Prostate gland (tissue), 2 donors: ENCODE results near the gene ADGRG3. TPM values are rescaled to one million over a fixed set of nuclear protein-coding genes. Genes with fewer than 3 reads are reported as not detected.

Experiments used
- DNase-seq: peaks from one replicate; pipeline ENCODE4 v3.0.0-alpha.2; 2019; ENCODE audit warnings: low spot score
- H3K27ac ChIP-seq, 2 donors: fragments of 200-600 bp; sonication (generic); 2 replicates each; pipeline ENCODE4 v1.5.1; 2017 to 2019
- H3K27me3 ChIP-seq: fragments of 200-600 bp; sonication (generic); replicated peaks from 2 replicates; pipeline ENCODE4 v1.5.1; 2019; ENCODE audit not compliant: insufficient read depth
- H3K36me3 ChIP-seq, 2 donors: fragments of 200-600 bp; sonication (generic); 1 replicate in 1 of 2; 2 replicates in 1 of 2; pipeline versions ENCODE4 v1.5.1 to v1.8.1; 2017 to 2019
- H3K4me1 ChIP-seq: fragments of 200-600 bp; sonication (generic); replicated peaks from 2 replicates; pipeline ENCODE4 v1.5.1; 2019
- H3K4me3 ChIP-seq, 2 donors: fragments of 200-600 bp; sonication (generic); 2 replicates each; pipeline ENCODE4 v1.5.1; 2017 to 2019
- H3K9me3 ChIP-seq: fragments of 200-600 bp; sonication (generic); 2 replicates; pipeline ENCODE4 v1.5.1; 2017
- CTCF ChIP-seq, 4 experiments: fragments of 200-600 bp in 2 of 4; fragments of 450-650 bp in 2 of 4; sonication (generic) in 2 of 4; IDR thresholded peaks; 1 replicate in 3 of 4; 2 replicates in 1 of 4; pipeline ENCODE4 v1.5.1; 2016 to 2019; ENCODE audit warnings: antibody characterized with exemption in 4 of 4, mild to moderate bottlenecking in 2 of 4, moderate library complexity in 2 of 4
- POLR2A ChIP-seq: fragments of 450-650 bp; IDR thresholded peaks from one replicate; pipeline ENCODE4 v1.6.1; 2016; ENCODE audit warnings: antibody characterized with exemption, mild to moderate bottlenecking
- POLR2AphosphoS5 ChIP-seq: sonication (generic); formaldehyde crosslinking; IDR thresholded peaks from one replicate; pipeline ENCODE4 v1.6.1; 2017; ENCODE audit warnings: antibody characterized with exemption
- WGBS: methylation state at CpG from one replicate; pipeline ENCODE4 v1.1.5; 2018; 5-methylcytosine and 5-hydroxymethylcytosine counted together
- intact Hi-C: fragments of 100-400 bp; cut with DNase I; formaldehyde crosslinking; loops from one replicate; pipeline ENCODE4 v1.14.2; 2022
- total RNA-seq, 2 donors: library from RNA; depleted of rRNA; stranded (reverse); fragments of >200 nt; gene quantifications; one replicate each; pipeline ENCODE4 v1.1.0, GENCODE V29; 2016

Gene ADGRG3
- total RNA-seq, 2 donors from 2014 or later = not detected

- H3K27me3 ChIP-seq = no peaks in the 10 kb centered on the region
- no peaks in the 10 kb centered on the region for H3K9me3 ChIP-seq
- no peaks in the 10 kb centered on the region for H3K36me3 ChIP-seq
- H3K27ac ChIP-seq = no peak overlapping the region
- no peak for TF ChIP-seq POLR2A
- TF ChIP-seq CTCF (IDR thresholded peaks at IDR 0.05) = no peak
- TF ChIP-seq POLR2AphosphoS5 = no peak
- peaks cover 26% of the 10 kb centered on the region for H3K4me1 ChIP-seq
- DNase-seq = no peak
- WGBS = 60% methylated on average over 17 of the region's 17 CpGs
- H3K4me3 ChIP-seq = no peak overlapping the region
- intact Hi-C loops = no loop called here
Observed at GRCh38 chr16:57624806-57625500, 43.2 kb upstream of the ADGRG3 start.

GRCh38 chr16:57626420-57627170 is 41.5 kb upstream of the ADGRG3 start:
- Histone ChIP-seq H3K4me1 (peaks cover 22% of the 10 kb centered on the region), H3K27ac (no peak overlapping the region), H3K36me3 (no peaks in the 10 kb centered on the region), H3K4me3 (no peak overlapping the region), H3K9me3 (no peaks in the 10 kb centered on the region), H3K27me3 (no peaks in the 10 kb centered on the region)
- no peak for DNase-seq
- 79% methylated on average over 10 of the region's 10 CpGs for WGBS
- TF ChIP-seq CTCF (IDR thresholded peaks at IDR 0.05) (no peak), POLR2AphosphoS5 (no peak), POLR2A (no peak)
- intact Hi-C loops = no loop called here

GRCh38 chr16:57627184-57627871 is 40.8 kb upstream of the ADGRG3 start:
- peak overlapping the region in 1 of 2 donors; percentile 54 for H3K27ac ChIP-seq
- DNase-seq = no peak
- peaks cover 16% of the 10 kb centered on the region for H3K4me1 ChIP-seq
- no peaks in the 10 kb centered on the region for H3K36me3 ChIP-seq
- H3K27me3 ChIP-seq = no peaks in the 10 kb centered on the region
- no peak for TF ChIP-seq CTCF (IDR thresholded peaks at IDR 0.05)
- no peak for TF ChIP-seq POLR2AphosphoS5
- no peak for TF ChIP-seq POLR2A
- intact Hi-C loops = no loop called here
- H3K9me3 ChIP-seq = no peaks in the 10 kb centered on the region
- H3K4me3 ChIP-seq = no peak overlapping the region
- 46% methylated on average over 15 of the region's 15 CpGs for WGBS

- Histone ChIP-seq H3K9me3 (no peaks in the 10 kb centered on the region), H3K4me3 (peak within 1 kb of the TSS; percentile 6 to 14), H3K27me3 (no peaks in the 10 kb centered on the region), H3K27ac (peak within 1 kb of the TSS; percentile 15 to 54), H3K36me3 (no peaks in the 10 kb centered on the region), H3K4me1 (peaks cover 12% of the 10 kb centered on the region)
- peak; percentile 70 for DNase-seq
- intact Hi-C loops = no loop called here
- TF ChIP-seq POLR2A = peak; percentile 81
- peak in 1 of 4 experiments; percentile 27 for TF ChIP-seq CTCF (IDR thresholded peaks at IDR 0.05)
- TF ChIP-seq POLR2AphosphoS5 = peak; percentile 75
- WGBS = 29% methylated on average over 32 of the region's 32 CpGs
Observed at GRCh38 chr16:57628008-57628781, 39.9 kb upstream of the ADGRG3 start, which contains the start of gene ADGRG1. ADGRG1 (plus strand) TSS chr16:57628630; CDS start chr16:57650288, 21,658 bp downstream.
